GM18868 (cell line): ENCODE measurements around the gene GHITM.
"Not testable (repeated sequence)": the region's sequence is repeated elsewhere in the genome, so short reads cannot be mapped to it uniquely, and the experiment has no call there.

Source experiments
- ATAC-seq: cut with Tn5 transposase; IDR thresholded peaks from one replicate; pipeline ENCODE4 v1.9.1; 2021; ENCODE audit warnings: mild to moderate bottlenecking, moderate library complexity; ENCODE audit not compliant: unreplicated experiment

Gene GHITM

DNA sequence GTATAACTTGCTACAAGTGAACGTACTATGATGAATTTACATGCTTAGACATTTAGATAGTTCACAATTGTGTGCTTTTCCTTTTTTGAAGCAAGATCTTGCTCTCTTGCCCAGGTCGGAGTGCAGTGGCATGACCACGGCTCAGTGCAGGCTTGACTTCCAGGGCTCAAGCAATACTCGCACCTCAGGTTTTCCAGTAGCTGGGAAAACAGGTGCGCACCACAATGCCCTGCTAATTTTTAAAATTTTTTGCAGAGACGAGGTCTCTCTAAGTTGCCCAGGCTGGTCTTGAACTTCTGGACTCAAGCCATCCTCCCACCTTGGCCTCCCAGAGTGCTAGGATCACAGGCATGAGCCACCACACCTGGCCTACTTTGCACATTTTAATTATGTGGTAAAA lies 36.1 kb downstream of the GHITM start:
- ATAC-seq, result no peak

GRCh38 chr10:84176351-84176750 lies 37.0 kb downstream of the GHITM start:
- ATAC-seq, result no peak

- ATAC-seq, result no peak
Observed at GRCh38 chr10:84176836-84177474, 37.6 kb downstream of the GHITM start.

- ATAC-seq, result peak; percentile 42
Observed at GRCh38 chr10:84177541-84178141, 38.3 kb downstream of the GHITM start.

GRCh38 chr10:84178160-84178609 lies 38.9 kb downstream of the GHITM start:
- ATAC-seq, result no peak

- peak; percentile 85 for ATAC-seq
Observed at GRCh38 chr10:84179059-84179710, 39.9 kb downstream of the GHITM start.

DNA sequence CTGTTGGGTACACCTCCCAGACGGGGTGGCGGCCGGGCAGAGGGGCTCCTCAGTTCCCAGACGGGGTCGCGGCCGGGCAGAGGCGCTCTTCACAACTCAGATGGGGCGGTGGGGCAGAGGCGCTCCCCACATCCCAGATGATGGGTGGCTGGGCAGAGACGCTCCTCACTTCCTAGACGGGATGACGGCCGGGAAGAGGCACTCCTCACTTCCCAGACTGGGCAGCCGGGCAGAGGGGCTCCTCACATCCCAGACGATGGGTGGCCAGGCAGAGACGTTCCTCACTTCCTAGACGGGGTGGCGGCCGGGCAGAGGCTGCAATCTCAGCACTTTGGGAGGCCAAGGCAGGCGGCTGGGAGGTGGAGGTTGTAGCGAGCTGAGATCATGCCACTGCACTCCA lies 41.1 kb downstream of the GHITM start:
- not testable (repeated sequence) for ATAC-seq

DNA sequence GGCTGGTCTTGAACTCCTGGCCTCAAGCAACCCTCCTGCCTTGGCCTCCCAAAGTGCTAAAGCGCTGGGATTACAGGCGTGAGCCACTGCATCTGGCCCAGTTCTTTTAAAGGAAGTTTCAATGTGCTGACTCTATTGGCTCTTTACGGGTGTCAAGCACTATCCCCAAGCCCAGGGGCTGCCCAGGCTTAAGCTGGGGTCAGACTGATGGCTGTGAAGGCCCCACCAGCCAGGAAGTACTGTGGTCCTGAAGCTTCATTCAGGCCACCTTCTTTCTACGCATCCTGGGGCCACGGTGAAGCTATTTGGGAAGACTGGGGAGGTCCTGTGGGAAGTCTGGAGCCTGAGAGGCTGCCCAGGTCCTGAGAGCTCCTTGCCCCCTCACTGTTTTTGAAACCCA lies 42.3 kb downstream of the GHITM start:
- ATAC-seq, result no peak

- ATAC-seq, result peak; percentile 42
Observed at GRCh38 chr10:84184517-84184916, 45.2 kb downstream of the GHITM start.

DNA sequence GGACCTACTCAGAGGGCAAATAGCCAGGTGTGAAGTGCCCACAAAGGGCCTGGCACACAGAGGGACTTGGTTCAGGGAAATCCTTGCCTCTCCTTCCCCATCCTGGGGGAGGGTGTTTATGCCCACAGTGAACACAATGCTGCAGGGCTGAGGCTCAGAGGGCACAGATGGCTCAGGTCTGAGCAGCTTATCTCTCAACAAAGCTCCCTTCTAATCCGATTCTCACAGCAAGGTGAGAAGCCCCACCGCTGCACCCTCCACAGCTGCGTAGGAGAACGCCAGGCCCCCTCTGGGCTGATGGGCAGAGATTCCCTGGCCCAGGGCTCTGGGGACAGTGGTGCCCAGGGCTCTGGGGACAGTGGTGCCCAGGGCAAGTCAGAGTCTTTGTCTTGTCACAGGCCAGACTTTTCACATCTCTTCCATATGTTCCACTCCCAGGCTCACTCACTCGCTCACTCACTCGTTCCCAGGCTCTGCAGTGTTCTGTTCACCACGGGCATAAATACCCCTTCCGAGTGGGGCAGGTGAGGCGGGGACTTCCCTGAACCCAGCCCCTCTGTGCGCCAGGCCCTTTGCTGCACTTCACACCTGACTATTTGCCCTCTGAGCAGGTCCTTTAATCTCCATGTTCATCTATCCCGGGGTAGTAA lies 46.3 kb downstream of the GHITM start:
- ATAC-seq, result no peak

GRCh38 chr10:84188815-84189214 lies 49.5 kb downstream of the GHITM start:
- no peak for ATAC-seq

DNA sequence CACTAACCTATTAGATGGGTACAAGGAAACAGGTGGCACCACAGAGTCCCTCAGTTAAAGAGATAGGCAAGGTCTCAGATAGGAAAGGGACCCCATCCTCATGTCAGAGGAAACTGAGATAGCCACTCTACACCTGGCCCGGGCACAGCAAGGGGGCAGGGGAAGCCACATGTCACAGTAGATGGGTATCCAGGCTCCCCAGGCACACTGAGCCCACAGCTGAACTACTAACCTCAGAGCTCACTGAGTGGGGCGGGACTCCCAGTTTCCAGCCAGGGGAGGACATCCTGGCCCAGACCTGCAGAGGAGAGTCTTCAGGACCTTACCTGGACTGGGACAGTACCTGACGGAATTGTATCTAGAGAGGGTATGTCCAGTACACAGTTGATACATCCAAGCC lies 51.3 kb downstream of the GHITM start:
- no peak for ATAC-seq

DNA sequence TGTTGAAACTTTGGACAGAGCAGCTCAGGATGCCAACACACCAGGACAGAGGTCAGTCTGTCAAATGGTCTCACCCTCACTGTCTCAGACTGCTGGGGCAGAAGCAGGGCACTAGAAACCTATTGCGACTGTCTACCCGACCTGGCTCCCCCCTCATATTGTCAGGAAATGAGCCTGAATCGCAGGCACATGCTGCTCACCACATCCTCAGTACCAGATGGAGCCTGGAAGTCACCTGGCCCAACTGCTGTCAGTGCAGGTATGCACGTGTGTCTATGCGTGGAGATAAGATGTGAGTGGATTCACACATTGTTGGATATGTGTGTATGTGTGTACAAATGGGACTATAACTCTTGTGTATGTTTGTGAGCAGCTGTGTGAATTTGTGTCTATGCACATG lies 51.8 kb downstream of the GHITM start:
- no peak for ATAC-seq

DNA sequence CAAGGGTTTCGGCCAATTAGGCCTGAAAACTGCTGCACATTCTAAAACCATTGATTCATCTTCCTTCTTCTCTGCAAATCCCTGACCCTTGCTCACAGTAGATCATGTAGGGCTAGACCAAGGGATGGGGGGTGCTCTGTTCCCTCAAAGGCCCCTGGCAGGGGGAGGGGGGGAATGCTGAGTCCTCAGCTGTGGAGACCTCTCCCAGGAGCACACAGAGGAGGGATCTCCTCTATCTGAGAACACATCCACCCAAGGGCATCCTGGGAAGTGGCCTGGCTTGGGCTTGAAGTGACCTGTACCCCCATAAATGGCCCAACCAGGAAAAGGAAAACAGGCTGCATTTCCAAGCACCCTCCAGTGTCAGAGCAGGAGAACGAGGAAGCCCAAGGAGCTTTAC lies 54.0 kb downstream of the GHITM start:
- no peak for ATAC-seq

- ATAC-seq, result peak; percentile 4
Observed at GRCh38 chr10:84193846-84194423, 54.6 kb downstream of the GHITM start.

DNA sequence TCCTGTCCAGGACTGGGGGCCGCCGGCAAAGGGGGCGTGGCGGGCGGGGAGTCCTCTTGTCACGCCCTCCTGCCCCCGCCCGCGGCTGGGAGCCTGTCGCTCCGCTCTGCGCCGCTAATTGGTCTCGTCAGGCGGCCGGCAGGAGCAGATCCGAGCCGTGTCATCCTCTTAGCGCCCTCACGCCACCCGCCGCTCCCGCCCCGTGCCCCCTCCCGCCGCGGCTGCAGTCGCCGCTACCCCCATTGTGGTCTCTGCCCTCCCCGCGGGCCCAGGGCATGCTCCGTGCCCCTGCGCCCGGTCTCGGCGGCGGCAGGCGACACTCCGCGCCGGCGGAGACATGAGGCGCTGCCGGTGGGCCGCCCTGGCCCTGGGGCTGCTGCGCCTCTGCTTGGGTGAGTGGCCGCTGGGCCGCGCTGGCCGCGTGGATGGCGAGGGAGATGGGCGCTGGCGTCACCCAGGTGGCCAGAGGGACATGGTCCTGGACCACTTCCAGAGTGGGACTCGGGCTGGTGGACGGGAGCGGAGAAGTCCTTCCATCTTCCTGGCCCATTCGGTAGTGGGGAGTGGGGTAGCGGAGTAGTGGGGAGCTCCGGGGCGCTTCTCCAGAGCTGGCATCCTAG lies 55.2 kb downstream of the GHITM start, which contains the start of gene CDHR1:
CDHR1 (plus strand) TSS at position 114 of the 620 bp plus-strand sequence; CDS start at position 338, 224 bp downstream.
- ATAC-seq, result peak; percentile 62

DNA sequence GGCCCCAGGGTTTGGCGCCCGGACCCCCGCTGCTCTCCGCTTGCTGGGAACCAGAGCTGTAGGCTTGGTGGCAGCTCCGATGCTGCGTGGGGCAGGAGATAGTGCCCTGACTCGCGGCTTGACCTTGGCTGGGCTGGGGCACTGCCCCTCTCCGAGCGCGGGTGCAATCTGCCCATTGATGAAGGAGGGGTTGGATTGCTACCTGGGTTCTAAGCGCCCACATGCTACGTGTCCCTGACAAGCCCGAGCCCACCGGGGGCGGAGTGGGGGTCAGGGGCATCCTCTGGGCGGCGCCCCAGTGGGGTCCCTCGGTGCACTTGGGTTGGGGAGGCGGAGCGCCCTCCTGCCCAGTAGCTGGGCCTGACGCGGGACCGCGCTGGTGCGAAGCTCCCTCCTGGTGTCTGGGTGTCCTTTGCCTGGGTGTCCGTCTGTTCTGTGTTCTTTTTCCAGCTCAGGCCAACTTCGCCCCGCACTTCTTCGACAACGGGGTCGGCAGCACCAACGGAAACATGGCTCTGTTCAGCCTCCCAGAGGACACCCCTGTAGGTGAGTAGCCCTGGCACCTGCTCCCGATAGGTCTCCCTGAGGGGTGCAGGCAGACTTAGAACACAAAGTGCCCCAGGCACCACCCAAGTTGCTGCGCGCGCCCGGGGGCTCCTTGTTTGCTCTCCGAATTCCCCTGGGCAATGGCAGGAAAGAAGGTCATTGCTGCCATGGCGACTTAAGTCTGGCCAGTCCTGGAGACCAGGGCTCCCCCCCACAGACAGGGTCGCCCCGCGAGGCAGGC lies 55.9 kb downstream of the GHITM start:
- peak; percentile 1 for ATAC-seq

- no peak for ATAC-seq
Observed at GRCh38 chr10:84196083-84196482, 56.8 kb downstream of the GHITM start.

GRCh38 chr10:84196941-84197340 lies 57.6 kb downstream of the GHITM start:
- no peak for ATAC-seq

DNA sequence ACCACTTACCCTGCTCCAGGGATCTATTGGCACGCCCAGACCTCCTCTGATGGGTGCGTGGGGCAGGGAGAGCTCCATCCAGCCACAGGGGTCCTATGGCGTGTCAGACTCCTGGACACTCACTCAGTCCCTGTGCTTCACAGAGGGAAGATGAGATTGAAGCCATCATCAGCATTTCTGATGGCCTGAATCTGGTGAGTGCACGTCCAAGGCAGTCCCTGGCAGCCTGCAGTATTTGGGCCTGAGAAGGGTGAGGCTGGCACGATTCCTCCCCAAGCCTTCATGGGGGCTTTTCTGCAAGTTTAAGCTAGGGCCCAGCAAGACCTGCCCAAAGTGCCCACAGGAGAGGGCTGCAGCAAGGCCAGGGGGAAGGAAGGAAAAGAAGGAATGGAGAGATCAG lies 58.3 kb downstream of the GHITM start:
- ATAC-seq, result no peak
